NOMO-1 treated with DMSO at 0.1 percent for 48 hours (cell line): ENCODE results near the gene SLC22A4.
A peak's percentile ranks its signal among the peaks of the same experiment; 100 is the strongest.

Experiments
- DNase-seq: peaks from one replicate; lab custom pipeline; 2025; ENCODE audit not compliant: unreplicated experiment; lab: John Stamatoyannopoulos, UW

SLC22A4 gene

GRCh38 chr5:132262882-132263547, 31.2 kb upstream of the SLC22A4 start:
- DNase-seq: no peak

GRCh38 chr5:132263548-132264261, 30.5 kb upstream of the SLC22A4 start:
- no peak for DNase-seq

- no peak for DNase-seq
Measured at GRCh38 chr5:132264546-132265335, 29.5 kb upstream of the SLC22A4 start.

GRCh38 chr5:132265336-132266030, 28.7 kb upstream of the SLC22A4 start:
- DNase-seq: no peak

GRCh38 chr5:132266031-132266835, 28.0 kb upstream of the SLC22A4 start:
- DNase-seq: no peak

GRCh38 chr5:132266836-132267160, 27.4 kb upstream of the SLC22A4 start:
- DNase-seq: no peak

GRCh38 chr5:132267166-132267739, 26.9 kb upstream of the SLC22A4 start:
- DNase-seq: no peak

- DNase-seq: no peak
Measured at GRCh38 chr5:132267931-132268768, 26.0 kb upstream of the SLC22A4 start.

- DNase-seq: no peak
Measured at GRCh38 chr5:132268769-132269551, 25.2 kb upstream of the SLC22A4 start.

GRCh38 chr5:132269635-132270334, 24.4 kb upstream of the SLC22A4 start:
- DNase-seq: no peak

GRCh38 chr5:132270335-132270665, 23.9 kb upstream of the SLC22A4 start:
- DNase-seq: no peak

- no peak for DNase-seq
Measured at GRCh38 chr5:132270706-132271105, 23.5 kb upstream of the SLC22A4 start.

GRCh38 chr5:132271251-132272246, 22.6 kb upstream of the SLC22A4 start:
- DNase-seq: no peak

GRCh38 chr5:132272311-132273210, 21.6 kb upstream of the SLC22A4 start:
- DNase-seq: peak; percentile 44

GRCh38 chr5:132273631-132274030, 20.6 kb upstream of the SLC22A4 start:
- no peak for DNase-seq
